Sigmoid colon (tissue), 7 donors: ENCODE measurements around the gene PLD1. TPM values are rescaled to one million over a fixed set of nuclear protein-coding genes. Genes with fewer than 3 reads are reported as not detected.

Source experiments
- DNase-seq: peaks from one replicate; pipeline ENCODE4 v3.0.0-alpha.2; 2019
- H3K27ac ChIP-seq, 4 donors: fragments of 200-600 bp; sonication (generic); one replicate each; pipeline ENCODE4 v1.5.1; 2016 to 2019; ENCODE audit warnings: mild to moderate bottlenecking in 1 of 4
- H3K27me3 ChIP-seq, 3 donors: fragments of 200-600 bp; sonication (generic); one replicate each; pipeline ENCODE4 v1.5.1; 2019; ENCODE audit warnings: mild to moderate bottlenecking in 1 of 3
- H3K36me3 ChIP-seq, 4 donors: fragments of 200-600 bp; sonication (generic); one replicate each; pipeline ENCODE4 v1.5.1; 2016 to 2019
- H3K4me1 ChIP-seq, 4 donors: fragments of 200-600 bp; sonication (generic); one replicate each; pipeline ENCODE4 v1.5.1; 2017 to 2019
- H3K4me3 ChIP-seq, 4 donors: fragments of 200-600 bp; sonication (generic); one replicate each; pipeline ENCODE4 v1.5.1; 2017 to 2019; ENCODE audit warnings: mild to moderate bottlenecking in 2 of 4, moderate library complexity in 1 of 4
- H3K9me3 ChIP-seq, 4 donors: fragments of 200-600 bp in 3 of 4; sonication (generic) in 3 of 4; one replicate each; pipeline versions ENCODE4 v1.5.1 to v1.6.1; 2013 to 2019
- CTCF ChIP-seq, 4 experiments: fragments of 450-650 bp in 3 of 4; fragments of 200-600 bp in 1 of 4; IDR thresholded peaks; one replicate each; pipeline ENCODE4 v1.5.1; 2016 to 2019; ENCODE audit warnings: antibody characterized with exemption in 4 of 4, mild to moderate bottlenecking in 3 of 4, moderate library complexity in 2 of 4
- EP300 ChIP-seq, 4 donors: sonication (generic); formaldehyde crosslinking; IDR thresholded peaks; one replicate each; pipeline ENCODE4 v1.6.1; 2017; ENCODE audit warnings: antibody characterized with exemption in 4 of 4
- POLR2A ChIP-seq, 2 donors: fragments of 450-650 bp; IDR thresholded peaks; one replicate each; pipeline ENCODE4 v1.6.1; 2016; ENCODE audit warnings: antibody characterized with exemption in 2 of 2, mild to moderate bottlenecking in 2 of 2, moderate library complexity in 2 of 2
- POLR2AphosphoS5 ChIP-seq, 4 donors: sonication (generic); formaldehyde crosslinking; IDR thresholded peaks; one replicate each; pipeline ENCODE4 v1.6.1; 2017; ENCODE audit warnings: antibody characterized with exemption in 4 of 4
- WGBS, 2 donors: extraction: QIAGEN DNeasy Blood & Tissue Kit; methylation state at CpG; one replicate each; pipeline ENCODE4 v1.1.7; 2013; 5-methylcytosine and 5-hydroxymethylcytosine counted together
- intact Hi-C: fragments of 100-400 bp; cut with DNase I; formaldehyde crosslinking; loops from one replicate; pipeline ENCODE4 v1.15.1; 2023
- polyA plus RNA-seq, 3 donors: library from polyadenylated mRNA; stranded (reverse); fragments of 200-250 nt; gene quantifications; one replicate each; pipeline ENCODE4 v1.2.3, GENCODE V29; 2013
- total RNA-seq, 4 donors: library from RNA; depleted of rRNA; stranded (reverse); fragments of >200 nt; gene quantifications; one replicate each; pipeline ENCODE4 v1.1.0, GENCODE V29; 2016
- donor health status: healthy with polysubstance abuse.
- donor health status: Bipolar disorder and iron deficiency.
- donor health status: healthy.

Gene PLD1
- total and polyA plus RNA-seq, 7 donors, result 8.6 to 24.3 (median 12.2) TPM

GRCh38 chr3:171660188-171660587 lies 150.1 kb downstream of the PLD1 start:
- no peak for DNase-seq
- TF ChIP-seq EP300 (IDR thresholded peaks at IDR 0.05) (no peak), POLR2AphosphoS5 (IDR thresholded peaks at IDR 0.05) (no peak), CTCF (IDR thresholded peaks at IDR 0.05) (no peak), POLR2A (IDR thresholded peaks at IDR 0.05) (no peak)
- Histone ChIP-seq H3K4me1 (peaks cover 0 to 2% (median under 1%) of the 10 kb centered on the region in 4 donors), H3K36me3 (peaks cover 0 to 7% (median 0%) of the 10 kb centered on the region in 4 donors), H3K4me3 (no peak overlapping the region), H3K27me3 (no peaks in the 10 kb centered on the region), H3K27ac (no peak overlapping the region), H3K9me3 (no peaks in the 10 kb centered on the region)
- WGBS, 2 donors, result 75 to 84% methylated on average over 3 of the region's 3 CpGs
- intact Hi-C loops, result no loop called here

- intact Hi-C loops, result no loop called here
- Histone ChIP-seq H3K27me3 (no peaks in the 10 kb centered on the region), H3K27ac (no peak overlapping the region), H3K9me3 (no peaks in the 10 kb centered on the region), H3K36me3 (peaks cover 0 to 7% (median 0%) of the 10 kb centered on the region in 4 donors), H3K4me3 (no peak overlapping the region), H3K4me1 (peaks cover 0 to 12% (median 9%) of the 10 kb centered on the region in 4 donors)
- no peak for TF ChIP-seq POLR2AphosphoS5 (IDR thresholded peaks at IDR 0.05)
- TF ChIP-seq POLR2A (IDR thresholded peaks at IDR 0.05), result no peak
- no peak for TF ChIP-seq EP300 (IDR thresholded peaks at IDR 0.05)
- no peak for TF ChIP-seq CTCF (IDR thresholded peaks at IDR 0.05)
- 95 to 96% methylated on average over 3 of the region's 3 CpGs for WGBS, 2 donors
- no peak for DNase-seq
These were observed 151.4 kb downstream of the PLD1 start for GRCh38 chr3:171658841-171659240.

GRCh38 chr3:171654809-171655208 lies 155.5 kb downstream of the PLD1 start:
- DNase-seq, result peak; percentile 81
- no peak for TF ChIP-seq EP300 (IDR thresholded peaks at IDR 0.05)
- TF ChIP-seq POLR2AphosphoS5 (IDR thresholded peaks at IDR 0.05), result peak in 3 of 4 donors; percentile 5 to 35 (median 16)
- TF ChIP-seq POLR2A (IDR thresholded peaks at IDR 0.05), result no peak
- 47 to 63% methylated on average over 3 of the region's 3 CpGs for WGBS, 2 donors
- H3K4me1 ChIP-seq, result peaks cover 0 to 12% (median 9%) of the 10 kb centered on the region in 4 donors
- H3K36me3 ChIP-seq, result no peaks in the 10 kb centered on the region
- no peaks in the 10 kb centered on the region for H3K9me3 ChIP-seq
- peak overlapping the region; percentile 14 to 59 (median 50) for H3K27ac ChIP-seq
- no peak overlapping the region for H3K4me3 ChIP-seq
- intact Hi-C loops, result no loop called here
- no peaks in the 10 kb centered on the region for H3K27me3 ChIP-seq

GRCh38 chr3:171654326-171654725 lies 156.0 kb downstream of the PLD1 start:
- Histone ChIP-seq H3K4me3 (no peak overlapping the region), H3K36me3 (no peaks in the 10 kb centered on the region), H3K4me1 (peaks cover 0 to 12% (median 9%) of the 10 kb centered on the region in 4 donors), H3K27ac (peak overlapping the region; percentile 3 to 59 (median 50)), H3K9me3 (no peaks in the 10 kb centered on the region), H3K27me3 (no peaks in the 10 kb centered on the region)
- TF ChIP-seq CTCF (IDR thresholded peaks at IDR 0.05) (no peak), EP300 (IDR thresholded peaks at IDR 0.05) (no peak), POLR2AphosphoS5 (IDR thresholded peaks at IDR 0.05) (no peak)
- 74 to 78% methylated on average over 1 of the region's 1 CpG for WGBS, 2 donors
- intact Hi-C loops, result no loop called here
- no peak for DNase-seq

- DNase-seq, result no peak
- 84 to 96% methylated on average over 6 of the region's 6 CpGs for WGBS, 2 donors
- Histone ChIP-seq H3K4me1 (peaks cover 0 to 12% (median 9%) of the 10 kb centered on the region in 4 donors), H3K27ac (peak overlapping the region in 2 of 4 donors; percentile 22 to 43), H3K9me3 (no peaks in the 10 kb centered on the region), H3K4me3 (no peak overlapping the region), H3K36me3 (no peaks in the 10 kb centered on the region), H3K27me3 (no peaks in the 10 kb centered on the region)
- intact Hi-C loops, result no loop called here
- TF ChIP-seq POLR2AphosphoS5 (IDR thresholded peaks at IDR 0.05) (no peak), POLR2A (IDR thresholded peaks at IDR 0.05) (no peak), CTCF (IDR thresholded peaks at IDR 0.05) (no peak), EP300 (IDR thresholded peaks at IDR 0.05) (no peak)
These were observed 156.6 kb downstream of the PLD1 start for GRCh38 chr3:171653701-171654100.
